ENCODE measurements around the gene PKP1.

Gene PKP1

DNA sequence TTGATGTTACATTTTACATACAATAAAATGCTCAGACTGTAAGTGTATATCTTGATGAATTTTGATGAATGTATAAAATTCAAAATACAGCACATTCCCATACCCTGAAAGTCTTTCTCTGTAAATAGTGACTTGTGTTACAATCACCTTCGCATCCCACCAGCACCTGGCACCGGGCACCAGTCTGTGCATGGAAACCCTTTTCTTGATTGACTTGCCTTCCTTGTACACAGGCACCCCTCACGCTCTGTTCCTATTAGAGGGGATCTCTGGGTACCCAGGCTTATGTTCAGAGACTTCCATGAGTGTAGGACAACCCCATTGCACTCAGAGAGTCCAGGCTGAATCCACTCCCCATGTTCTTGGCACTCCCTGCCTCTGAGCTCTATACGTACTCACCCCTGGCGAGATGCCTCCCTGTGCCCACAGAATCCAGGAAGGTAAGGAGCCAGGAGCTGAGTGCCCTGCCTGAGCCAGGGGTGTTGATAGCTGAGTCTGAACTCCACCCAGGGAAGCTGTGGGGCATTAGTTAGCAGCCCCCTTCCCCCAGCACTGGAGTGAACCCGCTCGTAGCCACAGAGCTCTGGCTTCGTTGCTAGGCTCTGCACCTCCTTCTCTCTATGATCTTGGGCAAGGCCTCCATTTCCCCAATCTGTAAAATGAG is 22.5 kb upstream of the PKP1 start:
- DNase-seq (ENCODE audit: low spot score): no peak

GRCh38 chr1:201261771-201262547 is 21.3 kb upstream of the PKP1 start:
- DNase-seq (ENCODE audit: low spot score): no peak

DNA sequence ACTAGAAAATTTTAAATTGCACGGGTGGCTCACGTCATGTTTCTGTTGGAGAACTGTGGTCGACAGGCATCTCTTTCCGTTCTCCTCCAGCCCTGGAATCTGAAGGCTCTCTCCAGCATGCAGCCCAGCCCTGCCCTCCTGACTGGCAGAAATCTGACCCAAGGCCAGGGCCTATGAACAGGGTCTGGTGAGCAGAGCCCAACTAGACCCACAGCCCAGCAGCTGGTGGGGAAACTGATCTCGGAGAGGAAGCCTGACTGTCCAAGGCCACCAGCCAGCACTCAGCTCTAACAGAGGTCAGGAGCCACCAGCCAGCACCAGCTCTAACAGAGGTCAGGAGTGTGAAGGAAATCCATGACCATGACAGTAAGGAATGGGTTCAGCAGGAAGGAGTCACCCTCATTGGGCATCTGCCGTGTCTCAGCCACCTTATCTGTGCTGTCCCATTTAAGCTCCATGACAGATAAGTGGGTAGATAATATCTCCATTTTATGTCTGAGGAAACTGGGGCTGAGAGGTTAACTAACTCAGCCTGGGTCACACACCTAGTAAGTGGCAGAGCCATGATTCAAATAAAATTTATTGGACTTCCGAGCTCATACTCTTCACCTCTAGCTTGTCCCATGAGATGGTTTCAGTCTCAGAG is 20.2 kb upstream of the PKP1 start:
- DNase-seq (ENCODE audit: low spot score): no peak

DNA sequence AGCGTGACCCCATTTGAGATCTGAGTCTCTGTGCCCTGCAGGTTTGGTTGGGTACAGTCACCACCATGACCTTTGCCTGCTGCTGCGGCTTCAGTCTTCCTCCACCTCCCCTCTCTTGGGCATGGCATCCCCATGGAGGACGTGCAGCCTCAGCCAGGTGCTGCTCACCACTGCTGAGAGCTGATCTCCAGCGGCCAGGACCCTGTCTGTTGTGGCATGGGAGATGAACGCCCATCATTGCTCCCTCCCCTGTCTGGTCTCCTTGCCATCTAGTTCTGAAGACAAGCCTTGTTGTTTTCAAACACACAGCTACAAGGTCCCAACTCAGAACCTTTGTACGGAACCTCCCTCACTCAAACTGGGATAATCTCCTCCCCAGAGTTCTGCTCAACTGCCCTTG is 19.2 kb upstream of the PKP1 start:
- DNase-seq (ENCODE audit: low spot score): peak; percentile 22

- no peak for DNase-seq (ENCODE audit: low spot score)
Measured at GRCh38 chr1:201264554-201264953, 18.8 kb upstream of the PKP1 start.

GRCh38 chr1:201265756-201266155 is 17.6 kb upstream of the PKP1 start:
- no peak for DNase-seq (ENCODE audit: low spot score)

DNA sequence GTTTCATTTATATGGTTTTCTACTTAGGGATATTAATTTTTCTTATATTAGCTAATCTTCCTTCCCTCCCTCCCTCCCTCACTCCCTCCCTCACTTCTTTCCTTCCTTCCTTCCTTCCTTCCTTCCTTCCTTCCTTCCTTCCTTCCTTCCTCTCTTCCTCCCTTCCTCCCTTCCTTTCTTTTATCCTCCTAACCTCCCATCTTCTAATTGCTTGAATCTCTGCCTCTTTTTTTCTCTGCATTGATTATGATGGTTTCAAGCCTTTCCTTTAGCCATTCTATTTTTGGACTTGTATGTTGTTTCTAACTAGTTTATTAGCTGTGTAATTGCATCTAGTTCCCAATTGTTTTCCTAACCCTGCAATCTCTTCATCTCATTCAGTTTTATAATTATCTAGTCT is 17.0 kb upstream of the PKP1 start:
- DNase-seq (ENCODE audit: low spot score): no peak

- no peak for DNase-seq (ENCODE audit: low spot score)
Measured at GRCh38 chr1:201266774-201267173, 16.5 kb upstream of the PKP1 start.

DNA sequence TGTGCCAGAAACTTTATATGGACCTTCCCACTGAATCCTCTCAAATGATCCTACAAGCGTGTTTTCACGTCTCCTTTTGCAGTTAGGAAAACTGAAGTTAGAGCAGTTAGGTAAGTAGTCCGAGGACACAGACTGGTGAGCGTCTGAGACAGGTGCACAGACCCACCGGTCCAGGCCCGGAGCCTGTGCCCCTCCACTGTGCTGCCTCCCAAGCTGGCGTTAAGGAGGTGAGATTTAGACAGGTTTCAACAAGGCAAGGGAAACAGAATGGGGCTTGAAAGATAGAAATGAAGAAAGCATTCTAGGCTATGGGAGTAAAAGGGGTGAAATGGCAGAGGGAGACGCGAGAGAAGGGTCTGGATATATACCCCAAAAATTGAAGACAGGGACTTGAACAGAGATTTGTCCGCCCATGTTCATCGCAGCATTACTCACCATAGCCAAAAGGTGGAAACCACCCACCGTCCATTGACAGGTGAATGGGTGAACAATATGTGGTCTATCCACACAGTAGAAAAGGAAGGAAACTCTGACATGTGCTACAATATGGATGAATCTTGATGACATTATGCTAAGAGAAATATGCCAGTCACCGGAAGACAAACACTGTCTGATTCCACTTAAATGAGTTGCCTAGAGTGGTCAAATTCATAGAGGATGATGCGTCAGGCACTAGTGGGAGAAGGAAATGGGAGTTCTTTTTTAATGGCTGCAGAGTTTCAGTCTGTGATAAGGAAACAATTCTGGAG is 15.7 kb upstream of the PKP1 start:
- DNase-seq (ENCODE audit: low spot score): no peak

GRCh38 chr1:201268604-201269151 is 14.6 kb upstream of the PKP1 start:
- peak; percentile 71 for DNase-seq (ENCODE audit: low spot score)

GRCh38 chr1:201269281-201269680 is 14.0 kb upstream of the PKP1 start:
- DNase-seq (ENCODE audit: low spot score): peak; percentile 30

DNA sequence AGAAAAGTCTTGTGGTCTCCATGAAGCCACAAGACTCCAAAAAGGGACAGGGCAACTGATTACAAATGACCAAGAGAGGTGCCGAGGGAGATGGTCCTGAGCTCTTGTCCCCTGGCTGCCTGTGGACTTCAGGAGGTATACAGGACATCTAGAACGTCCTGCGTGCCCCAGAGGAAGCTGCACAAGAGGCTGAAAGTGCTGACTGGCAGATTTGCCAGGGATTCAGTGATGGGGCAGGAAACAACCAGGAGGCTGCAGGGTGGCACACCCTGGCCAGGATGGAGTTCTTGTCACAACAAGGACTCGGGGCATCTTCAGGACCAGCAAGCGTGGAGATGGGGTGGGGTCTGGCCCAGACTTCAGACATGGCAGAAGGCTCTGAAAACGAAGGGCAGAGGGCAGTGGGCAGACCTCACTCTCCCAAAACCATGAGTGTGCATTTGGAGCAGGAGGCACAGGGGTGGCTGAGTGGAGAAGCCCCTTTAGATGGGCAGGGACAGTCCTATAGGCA is 13.4 kb upstream of the PKP1 start:
- peak; percentile 21 for DNase-seq (ENCODE audit: low spot score)

DNA sequence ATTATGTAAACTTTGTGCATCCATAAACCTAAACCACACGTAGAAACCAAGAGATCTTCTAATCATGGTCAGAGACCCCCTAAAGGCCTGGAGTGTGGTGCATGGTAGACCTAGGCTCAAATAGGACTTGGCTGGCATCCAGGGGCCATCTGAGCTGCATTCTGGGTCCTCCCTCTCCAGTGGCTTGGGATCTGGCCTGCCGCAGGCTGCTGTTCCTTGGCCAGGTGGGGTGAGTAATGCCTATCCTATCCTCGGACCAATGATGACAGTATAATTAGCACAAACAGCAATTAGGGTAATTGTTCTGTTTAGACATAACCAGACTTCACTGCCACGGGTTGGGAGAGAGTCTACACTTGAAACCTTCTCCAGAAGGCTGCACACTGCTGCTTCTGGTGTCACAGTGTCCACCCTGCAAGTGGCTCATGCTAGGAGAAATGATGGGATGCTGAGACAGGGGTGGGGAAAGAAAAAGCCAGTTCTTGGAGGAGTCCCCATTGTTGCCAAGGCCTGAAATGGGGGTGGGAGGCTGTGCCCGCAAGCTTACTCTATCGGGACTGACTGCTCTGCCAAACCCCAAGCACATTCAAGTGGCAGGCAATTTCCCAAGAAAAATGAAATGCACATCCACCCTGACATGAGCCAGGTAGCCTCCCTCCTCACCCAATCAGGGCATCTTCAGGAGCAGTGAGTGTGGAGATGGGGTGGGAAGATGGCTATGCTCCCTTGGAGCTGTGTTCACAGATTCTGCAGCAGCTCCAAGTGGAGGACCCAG is 12.5 kb upstream of the PKP1 start:
- peak; percentile 20 for DNase-seq (ENCODE audit: low spot score)

DNA sequence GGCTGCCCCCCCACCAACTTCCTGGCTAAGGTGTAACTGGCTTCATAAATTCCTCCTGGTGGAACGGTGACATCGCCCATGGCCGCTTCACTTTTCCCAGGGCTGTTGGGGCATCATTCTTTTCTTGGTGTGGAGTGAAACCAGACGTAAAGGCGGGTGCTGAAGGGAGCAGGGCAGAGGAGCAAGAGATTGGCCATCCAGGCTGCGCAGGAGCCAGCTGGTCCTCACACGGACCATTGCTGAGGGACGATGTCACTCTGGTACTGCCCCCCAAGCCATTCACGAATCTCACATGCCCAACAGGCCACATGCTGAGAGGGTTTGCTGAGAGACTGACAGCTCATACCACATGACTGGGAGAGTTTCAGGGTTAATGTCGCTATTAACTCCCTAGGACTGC is 10.5 kb upstream of the PKP1 start:
- DNase-seq (ENCODE audit: low spot score): no peak

DNA sequence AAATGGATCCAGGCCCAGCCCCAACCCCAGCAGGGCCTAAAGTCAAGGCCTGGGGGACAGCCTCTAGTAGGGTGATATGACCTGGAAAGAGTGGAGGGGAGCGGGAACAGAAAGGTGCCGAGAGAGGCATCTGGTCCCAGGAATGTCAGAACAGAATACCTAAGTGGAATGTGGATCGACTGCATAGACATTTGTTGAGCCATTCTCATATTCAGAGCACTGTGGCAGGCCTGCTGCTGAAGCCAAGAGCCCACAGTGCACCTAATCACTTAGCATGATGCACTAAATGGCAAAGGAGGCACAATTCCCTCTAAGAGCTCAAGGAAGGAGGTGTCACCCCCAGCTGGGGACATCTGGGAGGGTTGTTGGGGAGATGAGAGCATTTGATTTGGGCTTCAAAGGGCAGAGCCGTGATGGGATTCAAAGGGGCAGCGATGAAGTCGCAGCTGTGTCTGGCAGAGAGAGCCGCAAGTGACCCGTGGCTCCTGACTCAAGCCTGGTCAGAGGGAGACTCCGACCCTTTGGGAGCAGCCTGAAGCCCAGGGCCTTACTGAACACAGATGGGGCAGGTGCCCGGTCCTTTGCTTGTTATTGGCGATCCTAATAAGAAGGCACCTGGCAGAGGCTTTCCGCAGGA is 8.6 kb upstream of the PKP1 start:
- DNase-seq (ENCODE audit: low spot score): no peak

DNA sequence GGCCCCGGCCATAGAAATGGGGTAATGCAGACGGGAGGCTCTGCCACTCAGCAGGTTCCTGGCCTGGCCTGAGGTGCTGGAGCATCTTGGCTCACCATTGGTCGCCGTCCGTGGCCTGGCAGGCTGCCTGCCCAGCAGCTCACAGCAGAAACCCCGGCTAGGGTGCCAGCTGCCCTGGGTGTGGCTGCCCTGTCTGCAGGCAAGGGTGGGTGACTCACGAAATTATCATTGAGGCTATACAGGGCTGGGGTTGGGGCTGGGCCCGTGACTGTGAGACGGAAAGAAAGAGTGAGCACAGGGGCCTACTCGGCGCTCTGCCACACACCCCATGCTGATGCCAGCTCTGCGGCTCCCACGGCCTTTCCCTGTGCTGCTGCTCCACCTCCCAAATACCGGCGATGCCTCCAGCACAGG is 8.0 kb upstream of the PKP1 start:
- no peak for DNase-seq (ENCODE audit: low spot score)

GRCh38 chr1:201276891-201277290 is 6.4 kb upstream of the PKP1 start:
- no peak for DNase-seq (ENCODE audit: low spot score)

- DNase-seq (ENCODE audit: low spot score): no peak
Measured at GRCh38 chr1:201277441-201277840, 5.9 kb upstream of the PKP1 start.

DNA sequence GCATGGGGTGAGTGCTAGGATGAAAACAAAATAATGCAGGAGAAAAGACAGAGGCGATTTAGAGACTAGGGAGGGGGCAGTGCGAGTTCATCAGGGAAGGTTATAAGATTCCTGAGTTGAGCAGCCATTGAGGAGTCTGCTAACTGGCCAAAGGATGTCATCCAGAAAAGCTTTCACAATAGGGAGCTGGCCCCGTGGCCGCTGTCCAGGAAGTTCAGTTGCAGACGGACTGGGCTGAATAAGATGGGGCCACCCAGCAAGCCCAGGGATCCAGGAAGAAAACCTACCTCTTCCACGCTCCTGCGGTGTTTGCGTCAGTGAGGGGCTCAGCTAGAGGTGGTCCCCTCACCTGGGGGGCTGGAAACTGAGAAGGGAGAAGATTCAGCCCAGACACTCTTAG is 4.0 kb upstream of the PKP1 start:
- DNase-seq (ENCODE audit: low spot score): no peak

- no peak for DNase-seq (ENCODE audit: low spot score)
Measured at GRCh38 chr1:201280884-201281283, 2.4 kb upstream of the PKP1 start.

DNA sequence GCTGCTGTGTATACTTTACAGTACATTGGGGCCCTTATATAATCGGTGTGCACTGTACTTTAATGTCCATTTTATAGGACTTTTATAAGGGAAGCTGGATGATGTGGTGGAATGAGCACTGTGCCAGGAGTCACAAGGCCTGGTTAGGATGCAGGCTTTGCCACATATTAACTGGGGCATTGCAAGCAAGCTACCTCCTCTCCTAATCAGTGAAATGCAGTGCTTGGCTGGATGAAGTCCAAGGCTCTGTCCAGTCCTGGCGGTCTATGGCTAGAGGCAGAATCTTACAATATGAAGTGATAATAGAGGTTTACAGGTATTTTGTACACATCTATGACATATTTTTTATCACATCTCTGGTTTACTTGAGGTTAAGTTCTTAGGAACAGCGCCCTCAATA is 1.7 kb upstream of the PKP1 start:
- DNase-seq (ENCODE audit: low spot score): no peak

All from ecto neural progenitor cell (in vitro differentiated cells).